ENCODE data around the gene AIDA. TPM values are rescaled to one million over a fixed set of nuclear protein-coding genes. Genes with fewer than 3 reads are reported as not detected.

The AIDA gene
- total RNA-seq, 2 experiments from 2014 or later: 64.6 to 65.1 TPM

DNA sequence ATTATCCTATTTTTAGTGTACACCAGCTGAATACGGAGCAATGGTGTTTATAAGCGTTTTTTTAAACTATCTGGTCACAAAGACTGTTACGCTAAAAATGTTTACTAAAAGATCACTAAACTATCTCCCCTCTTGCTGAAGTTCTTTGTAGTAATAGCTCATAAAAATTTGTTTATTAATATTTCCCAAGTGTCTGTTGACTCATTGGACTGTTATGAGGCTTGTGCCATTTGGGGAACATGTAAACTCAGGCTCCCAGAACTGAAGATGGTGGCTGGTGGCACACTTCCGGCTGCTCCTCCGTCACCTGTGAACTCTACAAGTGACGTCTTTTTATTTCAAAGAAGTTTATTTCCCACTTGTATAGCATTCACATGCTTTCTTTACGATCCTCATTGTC, 46.3 kb downstream of the AIDA start:
- intact Hi-C loops (cut with micrococcal nuclease): no loop called here
- Mint-ChIP-seq H3K4me1 (ENCODE audit: low read depth) (peaks cover 13% of the 10 kb centered on the region), H3K9me3 (no peaks in the 10 kb centered on the region), H3K27me3 (no peaks in the 10 kb centered on the region), H3K27ac (no peak overlapping the region), H3K36me3 (peaks cover 47% of the 10 kb centered on the region), H3K4me3 (no peak overlapping the region)
- ChIA-PET CTCF (no interaction called here), POLR2A (no interaction called here)
- DNase-seq: no peak

DNA sequence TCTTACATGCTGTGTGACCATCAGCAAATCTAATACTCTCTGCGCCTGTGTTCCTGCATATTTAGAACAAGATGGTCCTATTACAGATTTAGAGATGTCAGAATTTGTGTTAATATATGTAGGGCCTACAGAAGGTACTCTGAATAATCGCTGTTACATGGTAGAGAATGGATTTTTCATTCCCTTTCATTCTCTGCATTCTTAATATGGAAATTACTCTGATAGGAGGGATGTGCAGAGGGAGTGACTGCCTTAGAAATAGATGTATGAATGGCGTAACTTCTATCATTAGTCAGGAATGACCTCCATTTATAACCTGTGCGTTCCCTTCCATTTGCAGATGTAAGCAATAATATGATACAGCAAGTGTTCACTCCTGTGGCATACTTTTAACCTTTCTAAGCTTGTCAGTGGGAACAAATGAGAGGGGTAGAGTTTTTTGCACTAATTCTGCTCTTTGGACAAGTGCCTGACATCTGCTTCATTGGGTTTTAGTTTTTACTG, 48.8 kb downstream of the AIDA start:
- peaks cover 56% of the 10 kb centered on the region for H3K36me3 Mint-ChIP-seq
- H3K4me1 Mint-ChIP-seq (ENCODE audit: low read depth): peaks cover 3% of the 10 kb centered on the region
- DNase-seq: no peak
- intact Hi-C loops (cut with micrococcal nuclease): no loop called here
- no peak overlapping the region for H3K4me3 Mint-ChIP-seq
- H3K27ac Mint-ChIP-seq: no peak overlapping the region
- ChIA-PET POLR2A (no interaction called here), CTCF (no interaction called here)
- H3K27me3 Mint-ChIP-seq: no peaks in the 10 kb centered on the region
- no peaks in the 10 kb centered on the region for H3K9me3 Mint-ChIP-seq

DNA sequence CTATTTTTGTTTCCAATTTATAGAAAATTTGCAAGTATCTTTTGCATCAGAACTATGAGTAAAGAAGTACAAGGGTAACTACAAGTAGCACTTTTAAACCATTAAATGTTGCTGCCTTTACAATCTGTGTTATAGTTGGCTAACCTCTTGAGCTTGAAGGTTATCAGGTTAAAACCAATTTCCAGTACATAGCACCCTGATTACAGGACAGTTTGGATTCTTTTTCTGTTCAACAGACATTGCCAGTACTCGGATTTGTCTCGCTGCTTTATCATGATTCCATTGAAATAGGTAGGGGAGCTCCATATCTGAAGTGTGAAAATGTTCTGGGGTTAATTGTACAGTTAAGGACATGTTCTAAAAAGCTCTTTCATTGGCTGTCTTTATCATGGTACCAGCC, 54.4 kb downstream of the AIDA start:
- H3K36me3 Mint-ChIP-seq: peaks cover 76% of the 10 kb centered on the region
- no peaks in the 10 kb centered on the region for H3K9me3 Mint-ChIP-seq
- H3K27ac Mint-ChIP-seq: no peak overlapping the region
- ChIA-PET CTCF (interaction anchor here (1.2 kb wide), 1 partner anchor 23 kb away, joined by 6 read pairs; no protein-coding TSS in a partner anchor), POLR2A (interaction anchor here (1.2 to 1.4 kb wide), 2 partner anchors 14 to 15 kb away, joined by 3 to 5 read pairs; no protein-coding TSS in a partner anchor)
- no peaks in the 10 kb centered on the region for H3K27me3 Mint-ChIP-seq
- peaks cover 43% of the 10 kb centered on the region for H3K4me1 Mint-ChIP-seq (ENCODE audit: low read depth)
- intact Hi-C loops (cut with micrococcal nuclease): no loop called here
- no peak overlapping the region for H3K4me3 Mint-ChIP-seq
- no peak for DNase-seq

GRCh38 chr1:222656391-222657155, 55.7 kb downstream of the AIDA start:
- H3K4me1 Mint-ChIP-seq (ENCODE audit: low read depth): peaks cover 52% of the 10 kb centered on the region
- no peaks in the 10 kb centered on the region for H3K27me3 Mint-ChIP-seq
- ChIA-PET POLR2A (interaction anchor here (1.4 kb wide), 1 partner anchor 12 kb away, joined by 5 read pairs; no protein-coding TSS in a partner anchor), CTCF (no interaction called here)
- no peaks in the 10 kb centered on the region for H3K9me3 Mint-ChIP-seq
- no peak for DNase-seq
- no peak overlapping the region for H3K4me3 Mint-ChIP-seq
- H3K36me3 Mint-ChIP-seq: peaks cover 80% of the 10 kb centered on the region
- peak overlapping the region; percentile 21 for H3K27ac Mint-ChIP-seq
- intact Hi-C loops (cut with micrococcal nuclease): no loop called here

- intact Hi-C loops (cut with micrococcal nuclease): loop anchor here (2.0 kb wide), 1 partner anchor 58 kb away; the partner anchor contains the start of genes AIDA and BROX
- ChIA-PET CTCF (interaction anchor here (0.8 to 1.9 kb wide), 3 partner anchors 10 to 190 kb away, joined by 3 to 5 read pairs (median 4); no protein-coding TSS in a partner anchor), POLR2A (interaction anchor here (1.8 kb wide), 1 partner anchor 58 kb away, joined by 8 read pairs; the partner anchor contains the start of genes AIDA and BROX)
- no peaks in the 10 kb centered on the region for H3K9me3 Mint-ChIP-seq
- peak; percentile 81 for DNase-seq
- H3K27ac Mint-ChIP-seq: peak overlapping the region; percentile 64
- H3K36me3 Mint-ChIP-seq: peaks cover 78% of the 10 kb centered on the region
- H3K4me3 Mint-ChIP-seq: peak overlapping the region; percentile 14
- H3K4me1 Mint-ChIP-seq (ENCODE audit: low read depth): peaks cover 49% of the 10 kb centered on the region
- no peaks in the 10 kb centered on the region for H3K27me3 Mint-ChIP-seq
Measured at GRCh38 chr1:222654849-222655248, 57.4 kb downstream of the AIDA start.

DNA sequence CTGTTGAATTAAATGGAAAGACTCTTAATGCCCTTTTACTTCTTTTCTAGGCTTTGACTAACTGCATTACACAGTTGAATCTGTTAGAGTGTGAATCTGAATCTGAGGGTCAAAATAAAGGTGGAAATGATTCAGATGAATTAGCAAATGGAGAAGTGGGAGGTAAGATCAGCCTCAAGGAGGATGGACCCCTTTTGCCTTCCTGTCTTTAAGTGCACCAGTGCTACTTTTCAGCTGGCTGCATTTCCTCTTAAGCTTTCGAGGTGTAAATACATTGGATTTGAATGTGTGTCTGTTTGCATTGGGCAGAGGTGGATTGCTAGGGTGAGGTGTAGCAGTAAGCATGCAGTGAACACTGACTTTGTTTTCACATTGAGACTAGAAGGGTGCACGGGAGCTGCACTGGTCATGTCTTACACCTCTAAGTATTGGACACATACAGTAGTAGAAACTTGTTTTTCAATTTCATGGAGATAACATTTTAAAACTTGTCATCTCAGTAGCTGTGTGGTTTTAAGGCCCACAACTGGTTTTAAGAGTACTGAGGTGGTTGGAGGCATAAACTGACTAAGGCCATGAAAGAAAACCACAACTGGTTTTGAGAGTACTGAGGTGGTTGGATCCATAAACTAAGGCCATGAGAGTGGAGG, 59.0 kb downstream of the AIDA start:
- Mint-ChIP-seq H3K27me3 (no peaks in the 10 kb centered on the region), H3K4me3 (no peak overlapping the region), H3K36me3 (peaks cover 73% of the 10 kb centered on the region), H3K27ac (peak overlapping the region; percentile 46), H3K9me3 (no peaks in the 10 kb centered on the region), H3K4me1 (ENCODE audit: low read depth) (peaks cover 49% of the 10 kb centered on the region)
- CTCF ChIA-PET: interaction anchor here (0.6 to 1.9 kb wide), 6 partner anchors 9 to 536 kb away, joined by 3 to 5 read pairs (median 4); no protein-coding TSS in a partner anchor
- POLR2A ChIA-PET: interaction anchor here (1.5 to 1.9 kb wide), 2 partner anchors 9 to 64 kb away, joined by 5 to 17 read pairs; partner anchors contain the start of gene TAF1A
- intact Hi-C loops (cut with micrococcal nuclease): loop anchor here (1.0 kb wide), 1 partner anchor 9 kb away; no protein-coding TSS in a partner anchor
- DNase-seq: peak; percentile 37

GRCh38 chr1:222652676-222653075, 59.6 kb downstream of the AIDA start:
- Mint-ChIP-seq H3K27me3 (no peaks in the 10 kb centered on the region), H3K4me1 (ENCODE audit: low read depth) (peaks cover 51% of the 10 kb centered on the region), H3K27ac (peak overlapping the region; percentile 46), H3K4me3 (no peak overlapping the region), H3K36me3 (peaks cover 68% of the 10 kb centered on the region), H3K9me3 (no peaks in the 10 kb centered on the region)
- ChIA-PET CTCF (interaction anchor here (0.6 to 1.4 kb wide), 4 partner anchors 9 to 536 kb away, joined by 3 to 5 read pairs (median 3); no protein-coding TSS in a partner anchor), POLR2A (interaction anchor here (1.5 to 1.9 kb wide), 2 partner anchors 8 to 63 kb away, joined by 5 to 17 read pairs; partner anchors contain the start of gene TAF1A)
- intact Hi-C loops (cut with micrococcal nuclease): loop anchor here (1.0 kb wide), 1 partner anchor 8 kb away; no protein-coding TSS in a partner anchor
- no peak for DNase-seq

GRCh38 chr1:222644636-222644980, 67.7 kb downstream of the AIDA start:
- Mint-ChIP-seq H3K9me3 (no peaks in the 10 kb centered on the region), H3K27ac (peak overlapping the region; percentile 94), H3K27me3 (no peaks in the 10 kb centered on the region), H3K4me3 (peak overlapping the region; percentile 99), H3K4me1 (ENCODE audit: low read depth) (peaks cover 22% of the 10 kb centered on the region), H3K36me3 (peaks cover 8% of the 10 kb centered on the region)
- ChIA-PET CTCF (interaction anchor here (0.6 to 4.1 kb wide), 6 partner anchors 9 to 179 kb away, joined by 3 to 23 read pairs (median 3); no protein-coding TSS in a partner anchor), POLR2A (interaction anchor here (0.9 to 2.4 kb wide), 8 partner anchors 9 to 88 kb away, joined by 3 to 17 read pairs (median 4); partner anchors contain the start of genes AIDA, BROX and TAF1A)
- no peak for DNase-seq
- intact Hi-C loops (cut with micrococcal nuclease): loop anchor here (1.0 to 10.0 kb wide), 6 partner anchors 9 to 902 kb away; partner anchors contain the start of genes DUSP10 and TAF1A

- H3K27ac Mint-ChIP-seq: peak overlapping the region; percentile 94
Measured at GRCh38 chr1:222643938-222644635, 68.2 kb downstream of the AIDA start.

GRCh38 chr1:222643606-222643937, 68.7 kb downstream of the AIDA start:
- no peaks in the 10 kb centered on the region for H3K27me3 Mint-ChIP-seq
- H3K9me3 Mint-ChIP-seq: no peaks in the 10 kb centered on the region
- H3K4me1 Mint-ChIP-seq (ENCODE audit: low read depth): peaks cover 22% of the 10 kb centered on the region
- CTCF ChIA-PET: interaction anchor here (0.9 to 4.1 kb wide), 3 partner anchors 9 to 178 kb away, joined by 3 to 23 read pairs (median 9); no protein-coding TSS in a partner anchor
- H3K27ac Mint-ChIP-seq: peak overlapping the region; percentile 94
- no peak for DNase-seq
- intact Hi-C loops (cut with micrococcal nuclease): loop anchor here (5.0 to 10.0 kb wide), 2 partner anchors 649 to 901 kb away; partner anchors contain the start of gene DUSP10
- peak overlapping the region; percentile 99 for H3K4me3 Mint-ChIP-seq
- H3K36me3 Mint-ChIP-seq: peaks cover 6% of the 10 kb centered on the region
- POLR2A ChIA-PET: interaction anchor here (0.9 to 2.4 kb wide), 9 partner anchors 9 to 87 kb away, joined by 3 to 17 read pairs (median 4); partner anchors contain the start of genes AIDA, BROX and TAF1A

More at GRCh38 chr1:222643938-222644635, 68.2 kb downstream of the AIDA start:
- intact Hi-C loops (cut with micrococcal nuclease): loop anchor here (1.0 to 10.0 kb wide), 6 partner anchors 9 to 902 kb away; partner anchors contain the start of genes DUSP10 and TAF1A
- H3K36me3 Mint-ChIP-seq: peaks cover 8% of the 10 kb centered on the region
- H3K4me3 Mint-ChIP-seq: peak overlapping the region; percentile 99
- peaks cover 22% of the 10 kb centered on the region for H3K4me1 Mint-ChIP-seq (ENCODE audit: low read depth)
- H3K27me3 Mint-ChIP-seq: no peaks in the 10 kb centered on the region
- ChIA-PET CTCF (interaction anchor here (0.6 to 4.1 kb wide), 6 partner anchors 9 to 178 kb away, joined by 3 to 23 read pairs (median 3); no protein-coding TSS in a partner anchor), POLR2A (interaction anchor here (0.9 to 2.4 kb wide), 9 partner anchors 9 to 88 kb away, joined by 3 to 17 read pairs (median 4); partner anchors contain the start of genes AIDA, BROX and TAF1A)
- no peaks in the 10 kb centered on the region for H3K9me3 Mint-ChIP-seq
- DNase-seq: peak; percentile 99

All from activated CD4-positive, alpha-beta memory T cell treated with anti-CD3 and anti-CD28 coated beads for 36 hours (primary cell).